Epidermal melanocyte (primary cell): ENCODE data around the gene MAPK4.

Experiments
- DNase-seq: peaks from one replicate; pipeline ENCODE4 v3.0.0; 2011; ENCODE audit warnings: low spot score; ENCODE audit not compliant: insufficient read length

MAPK4 gene

DNA sequence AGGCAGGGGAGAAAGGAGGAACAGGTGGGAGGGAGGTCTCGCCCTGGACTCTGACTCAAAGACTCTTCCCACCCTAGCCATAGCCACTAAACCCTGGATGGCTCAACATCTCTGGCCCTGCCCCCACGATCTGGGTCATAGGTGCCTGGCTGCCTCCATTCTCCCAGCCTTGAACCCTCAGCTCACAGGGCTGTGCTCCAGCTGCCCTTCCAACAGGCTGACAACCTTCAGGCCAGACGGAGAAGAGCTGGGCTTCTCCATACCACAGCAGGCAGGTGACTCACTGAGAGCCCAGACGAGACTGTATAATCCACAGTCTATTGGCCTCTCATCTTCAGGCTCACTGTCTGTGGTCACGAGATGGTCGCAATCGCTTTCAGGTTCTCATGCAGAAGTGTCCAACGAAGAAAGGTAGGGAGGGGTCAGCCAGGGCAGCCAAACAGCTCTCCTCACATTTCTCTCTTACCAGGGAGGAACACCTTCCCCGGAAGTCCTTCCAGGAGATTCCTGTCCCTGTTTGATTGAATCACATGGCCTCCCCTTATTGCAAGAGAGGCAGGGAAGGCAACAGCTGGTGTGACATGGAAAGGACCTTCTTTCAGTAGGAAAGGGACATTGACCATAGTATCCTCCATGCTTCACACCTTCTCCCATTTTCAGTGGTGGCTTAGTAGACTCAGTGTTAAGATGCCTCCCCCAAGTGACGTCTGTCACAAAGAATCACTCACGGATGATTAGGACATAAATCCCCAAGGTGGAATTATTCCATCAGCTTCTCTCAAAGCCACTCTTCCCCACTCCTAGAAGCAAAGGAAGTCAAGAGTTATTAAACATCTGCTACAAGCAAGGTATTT, 159.8 kb downstream of the MAPK4 start:
- DNase-seq = no peak

DNA sequence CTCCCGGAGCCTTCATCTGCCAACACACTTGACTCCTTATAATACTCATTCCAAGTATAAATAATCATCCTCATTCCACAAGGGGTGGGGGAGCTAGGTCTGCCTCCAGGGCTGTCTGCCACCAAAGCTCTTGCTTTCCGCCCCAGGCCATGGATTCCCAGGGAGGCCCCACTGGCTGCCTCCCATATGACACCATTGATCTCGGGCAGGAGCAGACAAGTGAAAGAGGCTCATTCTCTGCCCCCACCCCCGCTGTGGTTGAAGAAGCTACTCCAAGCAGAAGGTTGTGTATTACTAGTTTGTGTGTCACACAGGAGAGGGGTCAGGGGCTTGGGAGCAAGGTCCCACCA, 160.4 kb downstream of the MAPK4 start:
- DNase-seq = no peak

DNA sequence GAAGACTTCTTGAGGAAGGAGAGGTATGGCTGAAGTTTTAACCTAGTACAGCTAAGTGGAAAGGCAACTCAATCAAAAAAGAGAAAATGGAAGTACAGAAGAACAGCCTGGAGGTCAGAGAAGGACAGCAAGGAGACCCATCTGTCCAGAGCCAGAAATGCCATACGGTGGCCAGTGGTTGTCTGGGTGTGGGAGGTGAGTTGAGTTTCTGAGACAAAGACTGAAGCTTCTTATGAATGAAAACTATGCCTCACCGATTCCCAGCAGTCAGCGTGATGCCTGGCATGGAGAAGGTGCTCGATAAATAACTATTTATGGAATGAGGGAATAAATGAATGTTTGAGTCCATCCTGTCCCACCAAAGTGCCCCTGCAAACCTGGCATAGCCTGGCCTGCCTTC, 161.1 kb downstream of the MAPK4 start:
- DNase-seq = no peak

DNA sequence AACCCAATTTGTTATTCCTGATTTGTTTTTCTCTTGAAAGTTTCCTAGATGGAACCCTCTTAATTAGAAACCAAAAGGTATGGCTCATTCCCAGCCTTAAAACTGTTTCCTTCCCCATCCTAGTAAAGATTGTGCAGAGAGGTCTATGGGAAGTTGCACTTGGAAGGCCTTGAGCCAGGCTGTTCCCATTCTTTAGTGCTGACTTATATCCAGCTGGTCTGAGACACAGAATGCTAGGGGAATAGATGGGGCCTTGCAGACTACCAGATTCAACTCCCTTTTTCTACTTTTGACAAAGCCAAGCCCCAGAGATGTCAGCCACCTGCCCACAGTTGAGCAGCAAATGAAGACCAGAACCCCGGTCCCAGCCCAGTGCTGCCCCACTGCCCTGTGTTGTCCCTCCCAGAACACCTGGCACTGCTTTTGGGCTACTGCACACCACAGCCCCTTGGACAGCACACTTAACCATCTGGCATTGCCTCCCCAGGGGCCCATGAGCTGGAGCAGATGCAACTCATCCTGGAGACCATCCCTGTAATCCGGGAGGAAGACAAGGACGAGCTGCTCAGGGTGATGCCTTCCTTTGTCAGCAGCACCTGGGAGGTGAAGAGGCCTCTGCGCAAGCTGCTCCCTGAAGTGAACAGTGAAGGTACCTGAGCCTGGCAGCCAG, 161.7 kb downstream of the MAPK4 start:
- no peak for DNase-seq

DNA sequence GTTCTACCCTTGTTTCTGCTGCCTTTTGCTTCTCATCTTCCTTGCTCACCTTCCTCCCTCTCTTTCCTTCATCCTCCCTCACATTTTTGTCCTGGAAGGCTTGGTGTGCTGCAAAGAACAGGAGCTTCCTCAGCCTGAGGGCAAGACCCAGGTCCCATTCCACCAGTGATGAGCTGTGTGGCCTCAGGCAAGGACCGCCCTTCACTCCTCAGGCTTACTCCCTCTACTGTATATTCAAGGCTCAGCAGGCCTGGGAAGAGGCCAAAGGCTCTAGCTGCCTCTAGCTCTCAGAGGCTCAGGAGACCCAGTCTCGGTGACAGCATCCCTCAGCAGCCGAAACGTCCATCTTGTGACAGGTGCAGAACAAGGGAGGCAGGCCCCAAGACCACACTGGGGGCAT, 162.4 kb downstream of the MAPK4 start:
- no peak for DNase-seq

DNA sequence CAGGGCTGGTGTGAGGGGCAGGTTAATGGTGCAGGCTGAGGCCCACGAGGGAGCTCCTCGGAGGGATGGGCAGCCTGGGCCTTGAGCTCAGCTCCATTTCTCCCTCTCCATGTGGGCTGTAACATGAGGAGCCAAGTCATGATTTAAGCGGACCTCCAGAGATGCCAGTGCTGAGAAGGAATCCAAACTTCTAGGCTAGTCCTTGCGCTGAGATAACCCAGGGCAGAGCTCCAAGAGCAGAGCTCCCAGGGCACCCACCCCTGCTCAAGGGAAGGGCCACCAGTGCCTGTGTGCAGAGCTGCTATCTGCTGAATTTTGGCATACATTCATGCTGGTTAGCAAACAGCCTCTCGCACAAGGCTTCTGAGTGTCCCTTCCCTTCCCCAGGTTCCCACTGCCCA, 164.9 kb downstream of the MAPK4 start:
- no peak for DNase-seq

DNA sequence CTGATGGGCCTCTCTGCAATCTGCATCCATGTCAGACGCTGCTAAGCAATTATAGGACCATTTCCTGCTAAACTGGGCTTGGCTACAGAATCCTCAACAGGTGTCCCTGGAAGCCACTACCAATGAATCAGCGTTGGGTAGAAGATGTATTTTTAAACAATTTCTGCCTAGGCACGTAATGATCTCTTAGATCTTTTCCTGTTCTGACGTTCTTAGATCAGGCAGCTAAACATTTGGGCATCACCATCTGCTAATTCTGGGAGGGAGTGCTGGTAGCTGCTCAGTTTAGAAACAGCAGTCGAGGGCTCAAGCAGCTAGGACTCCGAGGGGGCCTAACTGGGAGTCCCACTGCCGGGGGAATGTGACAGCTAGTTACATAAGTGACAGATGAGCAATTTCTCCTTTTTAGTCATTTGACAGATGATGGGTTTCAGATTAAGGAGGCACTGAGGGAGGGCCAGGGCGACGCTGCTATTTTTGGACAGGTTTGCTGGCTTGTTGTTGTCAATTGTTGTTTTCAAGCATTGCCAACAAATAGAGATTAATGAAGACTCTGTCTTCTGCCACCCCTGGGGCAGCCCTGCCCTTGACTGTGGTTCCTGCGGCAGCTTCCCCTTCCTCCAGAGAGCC, 167.2 kb downstream of the MAPK4 start:
- no peak for DNase-seq

DNA sequence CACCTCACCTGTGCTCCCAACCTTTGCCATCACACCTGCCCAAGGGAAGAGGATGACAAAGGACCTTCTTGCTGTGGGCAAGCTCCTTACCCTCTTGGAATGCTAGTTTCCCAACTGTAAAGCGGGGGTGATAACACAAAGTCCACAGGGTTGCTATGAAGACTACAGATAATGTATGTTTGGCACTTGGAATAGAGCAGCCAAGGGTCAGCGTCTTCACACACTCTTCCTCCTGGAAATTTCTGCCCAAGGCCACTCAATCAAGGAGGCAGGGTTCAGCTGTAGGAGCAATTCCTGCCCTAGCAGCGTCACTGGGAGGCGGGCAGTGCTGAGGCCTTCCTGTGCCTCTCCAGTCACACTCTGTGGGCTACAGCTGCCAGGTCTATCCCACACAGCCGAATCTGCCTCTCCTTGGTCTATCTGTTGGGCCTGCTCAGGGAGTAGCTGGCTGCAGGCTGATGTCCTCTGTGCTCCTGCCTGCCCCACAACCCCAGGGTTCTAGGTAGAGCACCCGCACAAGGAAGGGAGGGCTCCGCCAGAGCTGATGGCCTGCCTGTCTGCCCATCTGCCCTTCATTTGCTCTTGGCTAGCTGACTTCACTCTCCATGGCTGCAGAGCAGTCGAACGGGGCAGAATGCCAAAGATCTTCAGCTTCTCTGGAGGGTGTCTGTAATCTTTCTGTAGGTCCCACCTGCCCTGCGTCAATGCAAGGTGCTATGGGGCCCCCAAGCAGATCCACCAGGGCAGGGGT, 168.0 kb downstream of the MAPK4 start:
- no peak for DNase-seq

DNA sequence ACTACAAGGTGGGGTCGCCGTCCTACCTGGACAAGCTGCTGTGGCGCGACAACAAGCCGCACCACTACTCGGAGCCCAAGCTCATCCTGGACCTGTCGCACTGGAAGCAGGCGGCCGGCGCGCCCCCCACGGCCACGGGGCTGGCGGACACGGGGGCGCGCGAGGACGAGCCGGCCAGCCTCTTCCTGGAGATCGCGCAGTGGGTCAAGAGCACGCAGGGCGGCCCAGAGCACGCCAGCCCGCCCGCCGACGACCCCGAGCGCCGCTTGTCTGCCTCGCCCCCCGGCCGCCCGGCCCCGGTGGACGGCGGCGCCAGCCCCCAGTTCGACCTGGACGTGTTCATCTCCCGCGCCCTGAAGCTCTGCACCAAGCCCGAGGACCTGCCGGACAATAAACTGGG, 169.5 kb downstream of the MAPK4 start:
- no peak for DNase-seq

DNA sequence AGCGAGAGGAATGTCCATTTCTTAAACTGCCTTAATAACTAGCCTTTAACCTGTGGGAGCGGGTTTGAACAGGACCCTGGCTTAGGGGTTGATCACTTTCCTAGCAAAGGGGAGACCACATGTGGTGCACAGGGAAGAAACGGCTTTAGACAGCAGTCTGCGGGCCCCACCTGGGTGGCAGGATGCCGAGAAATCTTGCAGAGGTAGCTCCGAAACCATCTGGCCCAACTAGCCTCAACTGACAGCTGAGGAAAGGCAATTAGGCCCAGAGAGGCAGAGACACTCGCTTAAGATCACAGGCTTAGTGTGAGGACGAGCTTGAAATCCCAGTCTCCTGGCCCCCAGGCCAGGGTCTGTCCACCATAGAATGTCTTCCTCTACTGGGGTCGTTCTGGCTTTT, 170.1 kb downstream of the MAPK4 start:
- DNase-seq = no peak

DNA sequence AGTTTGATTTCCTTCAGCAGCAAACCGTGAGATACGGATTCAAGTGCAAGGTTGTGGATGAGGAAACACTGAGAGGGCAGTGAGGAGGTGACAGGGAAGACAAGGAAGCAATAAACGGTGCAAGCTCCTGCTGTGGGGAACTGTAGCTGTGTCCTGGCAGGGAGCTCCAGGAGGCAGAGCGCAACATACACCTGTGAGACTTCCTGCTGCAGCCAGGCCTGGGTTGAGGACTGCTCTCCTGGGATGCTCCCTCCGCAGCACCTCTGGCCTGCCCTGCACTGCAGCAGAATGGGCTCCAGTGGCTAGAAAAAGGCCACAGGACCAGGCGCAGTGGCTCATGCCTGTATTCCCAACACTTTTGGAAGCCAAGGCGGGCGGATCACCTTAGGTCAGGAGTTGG, 174.5 kb downstream of the MAPK4 start:
- DNase-seq = no peak

DNA sequence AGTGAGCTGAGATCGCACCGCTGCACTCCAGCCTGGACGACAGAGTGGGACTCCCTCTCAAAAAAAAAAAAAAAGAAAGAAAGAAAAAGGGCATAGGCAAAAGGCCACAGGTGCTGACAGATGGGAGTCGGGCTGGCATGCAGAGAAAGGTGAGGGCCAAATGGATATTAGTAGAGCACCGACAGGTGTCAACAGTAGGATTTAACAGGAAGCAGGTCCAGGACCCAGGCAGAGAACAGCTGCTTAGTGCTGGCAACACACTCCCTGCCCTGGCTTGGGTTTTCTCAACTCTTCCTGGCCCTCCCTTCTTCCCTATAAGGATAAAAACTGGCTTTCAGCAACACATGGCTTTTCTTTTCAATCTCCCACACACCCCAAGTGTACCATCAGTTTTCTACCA, 175.0 kb downstream of the MAPK4 start:
- DNase-seq = no peak

DNA sequence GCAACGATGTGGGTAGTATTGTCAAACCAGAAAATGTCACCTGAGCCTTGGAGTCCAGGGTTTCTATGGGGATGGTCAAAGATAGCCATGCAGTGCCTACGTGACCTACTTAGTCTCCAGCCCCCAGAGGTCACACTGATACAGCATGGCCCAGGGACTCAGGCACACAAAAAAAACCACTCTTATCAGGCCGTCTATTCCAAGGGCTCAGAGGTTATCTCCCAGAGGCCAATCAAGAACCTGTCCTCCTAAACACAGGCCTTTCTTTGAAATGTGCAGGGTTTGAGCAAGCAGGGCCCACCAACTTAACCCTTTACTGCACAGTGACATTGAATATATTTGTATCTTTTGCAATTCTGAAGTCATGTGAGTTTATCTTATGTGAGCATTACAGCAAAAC, 177.2 kb downstream of the MAPK4 start:
- DNase-seq = no peak

DNA sequence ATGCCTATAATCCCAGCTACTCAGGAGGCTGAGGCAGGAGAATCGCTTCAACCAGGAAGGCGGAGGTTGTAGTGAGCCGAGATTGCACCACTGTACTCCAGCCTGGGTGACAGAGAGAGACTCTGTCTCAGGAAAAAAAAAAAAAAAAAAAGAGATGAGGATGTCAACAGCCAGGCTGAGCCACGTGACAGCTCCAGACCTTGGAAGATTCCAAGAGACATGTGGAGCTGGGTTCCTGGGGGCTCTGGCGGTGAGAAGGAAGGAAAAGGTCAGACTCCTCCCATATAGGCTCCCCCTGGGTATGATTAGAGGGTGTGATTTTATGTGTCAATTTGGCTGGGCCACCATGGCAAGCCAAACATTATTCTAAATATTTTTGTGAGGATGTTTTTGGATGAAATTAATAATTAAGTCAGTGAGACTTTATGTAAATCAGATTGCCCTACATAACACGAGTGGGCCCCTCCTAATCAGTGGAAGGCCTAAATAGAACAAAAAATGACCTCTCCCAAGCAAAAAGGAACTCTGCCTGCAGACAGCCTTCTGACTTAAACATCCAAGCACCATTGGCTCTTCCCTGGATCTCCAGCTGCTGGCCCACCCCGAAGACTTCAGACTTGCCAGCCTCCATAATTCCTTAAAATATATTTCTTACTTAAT, 178.3 kb downstream of the MAPK4 start:
- DNase-seq = no peak

DNA sequence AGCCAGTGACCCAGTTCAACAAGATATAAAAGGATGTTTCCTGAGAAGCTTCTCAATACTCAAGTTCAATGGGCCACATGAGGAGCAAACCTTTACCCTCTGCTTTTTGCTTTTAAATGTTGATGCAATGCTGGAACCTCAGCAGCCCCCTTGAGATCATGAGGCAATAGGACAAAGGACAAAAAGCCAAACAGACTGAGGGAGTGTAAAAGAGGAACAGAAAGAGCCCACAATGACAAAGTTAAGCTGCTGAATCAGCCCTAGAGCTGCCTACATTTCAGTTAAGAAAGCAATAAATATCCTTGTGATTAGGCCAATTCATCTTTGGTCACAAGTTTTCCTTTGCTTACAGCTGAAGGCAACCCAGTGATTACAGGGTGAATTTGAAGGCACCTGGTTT, 183.1 kb downstream of the MAPK4 start:
- DNase-seq = no peak

DNA sequence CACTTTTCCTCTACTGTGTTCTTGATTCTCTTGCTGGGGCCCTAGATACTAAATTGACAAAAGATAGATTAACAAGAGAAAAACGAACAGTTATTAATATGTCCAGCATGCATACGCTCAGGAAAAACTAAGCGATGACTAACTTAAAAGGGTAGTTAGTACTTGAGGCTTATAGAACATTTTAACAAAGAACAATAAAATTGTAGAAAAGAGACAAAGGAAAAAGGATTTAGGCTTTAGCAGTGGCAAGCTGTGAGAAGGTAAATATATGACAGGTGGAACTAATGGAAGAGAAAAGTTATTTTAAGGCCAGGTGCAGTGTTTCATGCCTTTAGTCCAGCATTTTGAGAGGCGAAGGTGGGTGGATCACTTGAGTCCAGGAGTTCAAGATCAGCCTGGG, 184.4 kb downstream of the MAPK4 start:
- DNase-seq = no peak

DNA sequence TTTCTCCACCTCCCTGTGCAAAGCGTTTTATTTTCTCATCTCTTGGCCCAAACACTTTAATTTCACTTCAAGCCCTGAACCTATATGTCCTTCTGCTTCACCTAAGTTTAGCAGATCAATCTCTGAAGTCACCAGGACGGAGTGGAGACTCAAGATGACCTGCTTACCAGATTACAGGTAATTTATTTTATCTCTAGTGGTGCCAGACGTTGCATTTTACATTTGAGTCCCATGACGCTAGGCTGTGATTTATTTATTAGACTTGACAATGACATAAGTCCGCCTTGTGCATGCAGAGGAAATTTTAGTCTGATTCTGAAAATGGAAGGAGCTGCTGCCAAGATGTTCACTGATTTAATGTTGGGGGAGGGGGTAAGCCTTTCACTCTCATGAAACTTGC, 186.1 kb downstream of the MAPK4 start:
- DNase-seq = no peak

DNA sequence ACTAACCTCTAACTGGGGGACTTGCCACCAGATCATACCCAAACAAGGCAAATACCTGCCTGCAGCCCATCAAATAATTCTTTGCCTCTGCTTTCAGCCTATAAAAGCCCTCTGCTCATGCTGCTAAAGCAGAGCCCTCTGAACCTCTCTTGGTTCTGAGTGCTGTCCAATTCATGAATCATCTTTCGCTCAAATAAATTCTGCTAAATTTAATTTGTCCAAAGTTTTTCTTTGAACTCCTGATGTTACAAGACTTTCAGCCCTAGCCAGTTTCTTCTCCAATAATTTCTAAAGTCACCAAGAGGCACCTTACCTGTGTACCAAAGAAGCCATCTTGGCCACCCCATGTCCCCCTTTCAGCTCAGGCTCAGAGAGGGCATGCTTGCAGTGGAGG, 188.0 kb downstream of the MAPK4 start:
- DNase-seq = no peak

DNA sequence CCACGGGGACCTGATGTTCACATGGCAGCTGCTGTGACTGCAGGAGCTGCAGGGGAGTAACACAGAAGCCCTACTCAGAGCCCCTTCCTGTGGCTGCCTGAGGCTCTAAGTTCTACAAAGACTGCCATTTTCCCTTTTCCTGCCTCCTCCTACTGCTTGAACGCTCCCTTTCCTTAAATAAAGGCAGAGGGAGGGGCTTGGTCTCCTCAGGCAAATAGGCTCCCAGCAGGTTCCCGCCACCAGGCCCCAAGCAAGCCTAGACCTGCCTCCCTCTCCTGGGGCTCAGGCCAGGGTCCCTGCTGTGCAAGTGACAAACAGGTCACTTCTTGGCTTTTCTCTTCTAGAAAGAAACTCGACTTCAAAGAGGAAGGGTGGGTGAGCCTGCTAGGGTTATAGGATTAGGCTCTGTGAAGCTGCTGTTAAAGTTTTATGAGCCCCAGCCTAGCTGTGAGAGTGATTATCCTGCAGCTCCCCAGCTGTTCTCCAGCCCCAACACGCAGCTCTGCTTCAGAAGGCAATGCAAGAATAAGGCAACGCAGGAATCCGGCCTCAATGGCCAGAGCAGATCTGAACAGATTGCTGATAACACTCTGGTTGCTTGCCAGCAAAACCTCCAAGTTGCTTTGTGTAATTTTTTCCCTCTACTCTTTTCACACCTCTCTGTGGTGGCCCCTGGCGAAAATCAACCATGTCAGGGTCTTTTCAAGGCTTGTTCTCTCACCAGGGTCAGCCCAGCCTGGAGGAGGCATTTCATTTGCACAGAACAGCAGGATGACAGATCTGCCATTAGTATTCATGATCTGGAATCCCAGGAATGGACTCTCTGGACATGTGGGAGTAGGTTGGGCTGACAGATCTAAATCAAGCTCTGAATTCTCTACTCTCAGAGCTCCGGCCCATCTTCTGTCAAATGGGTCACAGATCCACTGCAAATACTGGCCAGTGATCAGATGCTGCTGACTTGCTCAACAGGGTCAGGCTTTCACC, 188.6 kb downstream of the MAPK4 start:
- DNase-seq = no peak

DNA sequence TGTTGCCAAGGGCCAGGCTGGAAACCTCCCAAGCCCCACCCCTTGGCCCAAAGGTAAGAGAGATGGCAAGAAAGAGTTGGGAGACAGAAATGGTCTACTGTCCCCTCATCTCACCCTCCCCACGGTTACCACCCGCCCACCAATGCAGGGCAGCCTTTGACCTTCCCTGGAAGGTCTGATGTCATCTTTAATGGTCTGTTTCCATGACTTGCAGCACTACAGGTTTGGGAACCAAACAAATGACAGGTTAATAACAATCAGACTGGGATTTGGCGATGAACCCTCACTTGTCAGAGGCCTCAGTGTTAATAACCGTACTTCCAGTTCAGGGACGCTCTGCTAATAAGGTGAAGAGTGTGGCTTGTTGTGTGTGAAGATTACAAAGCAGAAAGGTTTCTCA, 189.5 kb downstream of the MAPK4 start:
- DNase-seq = no peak
